ENCODE measurements around the gene EIF5AL1.
"Not testable (repeated sequence)": the region's sequence is repeated elsewhere in the genome, so short reads cannot be mapped to it uniquely, and the experiment has no call there.

The EIF5AL1 gene

GRCh38 chr10:79487296-79488194 is 24.8 kb upstream of the EIF5AL1 start:
- peak; percentile 68 for DNase-seq (ENCODE audit: low spot score)

GRCh38 chr10:79488336-79488735 is 24.0 kb upstream of the EIF5AL1 start:
- DNase-seq (ENCODE audit: low spot score), result peak; percentile 88

GRCh38 chr10:79488870-79489269 is 23.5 kb upstream of the EIF5AL1 start:
- peak; percentile 61 for DNase-seq (ENCODE audit: low spot score)

GRCh38 chr10:79490400-79491142 is 21.8 kb upstream of the EIF5AL1 start:
- DNase-seq (ENCODE audit: low spot score), result no peak

GRCh38 chr10:79491143-79491835 is 21.0 kb upstream of the EIF5AL1 start:
- DNase-seq (ENCODE audit: low spot score), result peak; percentile 31

- DNase-seq (ENCODE audit: low spot score), result no peak
Measured at GRCh38 chr10:79492256-79492655, 20.1 kb upstream of the EIF5AL1 start.

GRCh38 chr10:79492839-79493238 is 19.5 kb upstream of the EIF5AL1 start:
- no peak for DNase-seq (ENCODE audit: low spot score)

- DNase-seq (ENCODE audit: low spot score), result no peak
Measured at GRCh38 chr10:79493806-79494205, 18.5 kb upstream of the EIF5AL1 start.

- no peak for DNase-seq (ENCODE audit: low spot score)
Measured at GRCh38 chr10:79494871-79495705, 17.2 kb upstream of the EIF5AL1 start.

GRCh38 chr10:79495791-79496190 is 16.5 kb upstream of the EIF5AL1 start:
- no peak for DNase-seq (ENCODE audit: low spot score)

GRCh38 chr10:79496896-79497295 is 15.4 kb upstream of the EIF5AL1 start:
- no peak for DNase-seq (ENCODE audit: low spot score)

GRCh38 chr10:79498291-79498829 is 14.0 kb upstream of the EIF5AL1 start:
- no peak for DNase-seq (ENCODE audit: low spot score)

GRCh38 chr10:79502561-79503309 is 9.6 kb upstream of the EIF5AL1 start:
- peak; percentile 41 for DNase-seq (ENCODE audit: low spot score)

GRCh38 chr10:79503787-79504186 is 8.5 kb upstream of the EIF5AL1 start:
- DNase-seq (ENCODE audit: low spot score), result not testable (repeated sequence)

- not testable (repeated sequence) for DNase-seq (ENCODE audit: low spot score)
Measured at GRCh38 chr10:79504483-79504882, 7.8 kb upstream of the EIF5AL1 start.

- DNase-seq (ENCODE audit: low spot score), result not testable (repeated sequence)
Measured at GRCh38 chr10:79505328-79505727, 7.0 kb upstream of the EIF5AL1 start.

GRCh38 chr10:79505829-79506228 is 6.5 kb upstream of the EIF5AL1 start:
- no peak for DNase-seq (ENCODE audit: low spot score)

GRCh38 chr10:79507440-79508167 is 4.7 kb upstream of the EIF5AL1 start:
- DNase-seq (ENCODE audit: low spot score), result no peak

GRCh38 chr10:79508245-79508644 is 4.1 kb upstream of the EIF5AL1 start:
- not testable (repeated sequence) for DNase-seq (ENCODE audit: low spot score)

Data from kidney tubule cell (primary cell).